PC-3 (cell line): ENCODE measurements around the gene CRPPA.

ENCODE experiments used
- CTCF ChIP-seq: fragments of 300-600 bp; sonication (generic); conservative IDR thresholded peaks from 2 replicates; pipeline ENCODE4 v1.5.1; 2017; ENCODE audit warnings: antibody characterized with exemption, low read depth, mild to moderate bottlenecking, low read length
- EZH2 ChIP-seq: fragments of 300-600 bp; sonication (generic); IDR thresholded peaks from one replicate; pipeline ENCODE4 v1.6.1; 2017; ENCODE audit warnings: antibody characterized with exemption, mild to moderate bottlenecking, low read length; ENCODE audit not compliant: unreplicated experiment

- no peak for TF ChIP-seq CTCF
- no peak for TF ChIP-seq EZH2
Observed at GRCh38 chr7:16417906-16418305, 3.4 kb downstream of the CRPPA start.
